GM23338 (cell line): ENCODE results near the gene SLC9A4.

Experiments
- CREB1 ChIP-seq: fragments of 250-450 bp; sonication (Bioruptor Pico); IDR thresholded peaks from 2 replicates; pipeline ENCODE4 v1.5.0; 2020; ENCODE audit warnings: low read depth, mild to moderate bottlenecking, moderate library complexity
- EZH2 ChIP-seq: fragments of 200-600 bp; sonication (generic); IDR thresholded peaks from one replicate; pipeline ENCODE4 v1.8.0; 2017; ENCODE audit warnings: antibody characterized with exemption, mild to moderate bottlenecking, low read depth; ENCODE audit not compliant: unreplicated experiment
- EZH2phosphoT487 ChIP-seq: fragments of 200-600 bp; sonication (generic); IDR thresholded peaks from one replicate; pipeline ENCODE4 v1.8.1; 2018; ENCODE audit warnings: antibody characterized with exemption; ENCODE audit not compliant: unreplicated experiment
- JUNB ChIP-seq: IDR thresholded peaks from one replicate; pipeline ENCODE4 v1.6.1; 2016; ENCODE audit warnings: antibody characterized with exemption; ENCODE audit not compliant: unreplicated experiment
- POLR2AphosphoS5 ChIP-seq: IDR thresholded peaks from 2 replicates; pipeline ENCODE4 v1.6.1; 2016; ENCODE audit warnings: antibody characterized with exemption, low read depth
- ZNF331 ChIP-seq: fragments of 250-450 bp; sonication (Bioruptor Pico); IDR thresholded peaks from 2 replicates; pipeline ENCODE4 v1.5.0; 2020; ENCODE audit warnings: low read depth, mild to moderate bottlenecking, moderate library complexity
- TF ChIP-seq, protein P1 (sequence below), 2 experiments: fragments of 200-600 bp in 1 of 2; sonication (generic) in 1 of 2; conservative IDR thresholded peaks; 2 replicates each; pipeline versions ENCODE4 v1.5.1 to v1.6.1; 2016 to 2017; ENCODE audit warnings: antibody characterized with exemption in 2 of 2, low read depth in 2 of 2, mild to moderate bottlenecking in 2 of 2, moderate library complexity in 1 of 2
- TF ChIP-seq, protein P2 (sequence below): IDR thresholded peaks from one replicate; pipeline ENCODE4 v1.6.1; 2018; ENCODE audit warnings: antibody characterized with exemption; ENCODE audit not compliant: unreplicated experiment
- TF ChIP-seq, protein P3 (sequence below): IDR thresholded peaks from 2 replicates; pipeline ENCODE4 v1.6.1; 2016; ENCODE audit warnings: antibody characterized with exemption

DNA sequence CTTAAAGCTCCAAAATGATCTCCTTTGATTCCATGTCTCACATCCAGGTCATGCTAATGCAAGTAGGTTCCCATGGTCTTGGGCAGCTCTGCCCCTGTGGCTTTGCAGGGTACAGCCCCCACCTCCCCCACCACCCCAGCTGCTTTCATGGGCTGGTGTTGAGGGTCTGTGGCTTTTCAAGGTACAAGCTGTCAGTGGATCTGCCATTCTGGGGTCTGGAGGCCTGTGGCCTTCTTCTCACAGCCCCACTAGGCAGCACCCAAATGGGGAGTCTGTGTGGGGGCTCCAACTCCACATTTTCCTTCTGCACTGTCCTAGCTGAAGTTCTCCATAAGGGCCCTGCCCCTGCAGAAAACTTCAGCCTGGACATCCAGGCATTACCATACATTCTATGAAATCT is 19.0 kb downstream of the SLC9A4 start:
- TF ChIP-seq, protein P1, sequence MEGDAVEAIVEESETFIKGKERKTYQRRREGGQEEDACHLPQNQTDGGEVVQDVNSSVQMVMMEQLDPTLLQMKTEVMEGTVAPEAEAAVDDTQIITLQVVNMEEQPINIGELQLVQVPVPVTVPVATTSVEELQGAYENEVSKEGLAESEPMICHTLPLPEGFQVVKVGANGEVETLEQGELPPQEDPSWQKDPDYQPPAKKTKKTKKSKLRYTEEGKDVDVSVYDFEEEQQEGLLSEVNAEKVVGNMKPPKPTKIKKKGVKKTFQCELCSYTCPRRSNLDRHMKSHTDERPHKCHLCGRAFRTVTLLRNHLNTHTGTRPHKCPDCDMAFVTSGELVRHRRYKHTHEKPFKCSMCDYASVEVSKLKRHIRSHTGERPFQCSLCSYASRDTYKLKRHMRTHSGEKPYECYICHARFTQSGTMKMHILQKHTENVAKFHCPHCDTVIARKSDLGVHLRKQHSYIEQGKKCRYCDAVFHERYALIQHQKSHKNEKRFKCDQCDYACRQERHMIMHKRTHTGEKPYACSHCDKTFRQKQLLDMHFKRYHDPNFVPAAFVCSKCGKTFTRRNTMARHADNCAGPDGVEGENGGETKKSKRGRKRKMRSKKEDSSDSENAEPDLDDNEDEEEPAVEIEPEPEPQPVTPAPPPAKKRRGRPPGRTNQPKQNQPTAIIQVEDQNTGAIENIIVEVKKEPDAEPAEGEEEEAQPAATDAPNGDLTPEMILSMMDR (conservative IDR thresholded peaks at IDR 0.05; ENCODE audit: low read depth in 2 of 2): no peak
- no peak for TF ChIP-seq EZH2phosphoT487
- TF ChIP-seq, protein P2, sequence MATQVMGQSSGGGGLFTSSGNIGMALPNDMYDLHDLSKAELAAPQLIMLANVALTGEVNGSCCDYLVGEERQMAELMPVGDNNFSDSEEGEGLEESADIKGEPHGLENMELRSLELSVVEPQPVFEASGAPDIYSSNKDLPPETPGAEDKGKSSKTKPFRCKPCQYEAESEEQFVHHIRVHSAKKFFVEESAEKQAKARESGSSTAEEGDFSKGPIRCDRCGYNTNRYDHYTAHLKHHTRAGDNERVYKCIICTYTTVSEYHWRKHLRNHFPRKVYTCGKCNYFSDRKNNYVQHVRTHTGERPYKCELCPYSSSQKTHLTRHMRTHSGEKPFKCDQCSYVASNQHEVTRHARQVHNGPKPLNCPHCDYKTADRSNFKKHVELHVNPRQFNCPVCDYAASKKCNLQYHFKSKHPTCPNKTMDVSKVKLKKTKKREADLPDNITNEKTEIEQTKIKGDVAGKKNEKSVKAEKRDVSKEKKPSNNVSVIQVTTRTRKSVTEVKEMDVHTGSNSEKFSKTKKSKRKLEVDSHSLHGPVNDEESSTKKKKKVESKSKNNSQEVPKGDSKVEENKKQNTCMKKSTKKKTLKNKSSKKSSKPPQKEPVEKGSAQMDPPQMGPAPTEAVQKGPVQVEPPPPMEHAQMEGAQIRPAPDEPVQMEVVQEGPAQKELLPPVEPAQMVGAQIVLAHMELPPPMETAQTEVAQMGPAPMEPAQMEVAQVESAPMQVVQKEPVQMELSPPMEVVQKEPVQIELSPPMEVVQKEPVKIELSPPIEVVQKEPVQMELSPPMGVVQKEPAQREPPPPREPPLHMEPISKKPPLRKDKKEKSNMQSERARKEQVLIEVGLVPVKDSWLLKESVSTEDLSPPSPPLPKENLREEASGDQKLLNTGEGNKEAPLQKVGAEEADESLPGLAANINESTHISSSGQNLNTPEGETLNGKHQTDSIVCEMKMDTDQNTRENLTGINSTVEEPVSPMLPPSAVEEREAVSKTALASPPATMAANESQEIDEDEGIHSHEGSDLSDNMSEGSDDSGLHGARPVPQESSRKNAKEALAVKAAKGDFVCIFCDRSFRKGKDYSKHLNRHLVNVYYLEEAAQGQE: no peak
- TF ChIP-seq POLR2AphosphoS5: no peak
- TF ChIP-seq EZH2: no peak
- no peak for TF ChIP-seq ZNF331
- no peak for TF ChIP-seq CREB1 (CRISPR knock-in tag)
- no peak for TF ChIP-seq JUNB
- TF ChIP-seq, protein P3, sequence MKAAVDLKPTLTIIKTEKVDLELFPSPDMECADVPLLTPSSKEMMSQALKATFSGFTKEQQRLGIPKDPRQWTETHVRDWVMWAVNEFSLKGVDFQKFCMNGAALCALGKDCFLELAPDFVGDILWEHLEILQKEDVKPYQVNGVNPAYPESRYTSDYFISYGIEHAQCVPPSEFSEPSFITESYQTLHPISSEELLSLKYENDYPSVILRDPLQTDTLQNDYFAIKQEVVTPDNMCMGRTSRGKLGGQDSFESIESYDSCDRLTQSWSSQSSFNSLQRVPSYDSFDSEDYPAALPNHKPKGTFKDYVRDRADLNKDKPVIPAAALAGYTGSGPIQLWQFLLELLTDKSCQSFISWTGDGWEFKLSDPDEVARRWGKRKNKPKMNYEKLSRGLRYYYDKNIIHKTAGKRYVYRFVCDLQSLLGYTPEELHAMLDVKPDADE: no peak
